ENCODE data around the gene CUL4A.

GRCh38 chr13:113296823-113297369 is 87.5 kb downstream of the CUL4A start, which contains the start of gene LAMP1:
- no peak for TF ChIP-seq CTCF (conservative IDR thresholded peaks at IDR 0.05)
- TF ChIP-seq ZFX (IDR thresholded peaks at IDR 0.05) = peak; percentile 77; the same call in 1 of the 2 replicates
